Measurements from ENCODE around the gene RNF38.

The RNF38 gene

GRCh38 chr9:36289836-36290435, 110.1 kb downstream of the RNF38 start:
- no peak for DNase-seq

- DNase-seq, result no peak
Measured at GRCh38 chr9:36288070-36288469, 112.0 kb downstream of the RNF38 start.

Measured in NCI-H2081 treated with DMSO at 0.1 percent for 48 hours (cell line).